SU-DHL-6 (cell line): ENCODE measurements around the gene PEAK3.

Experiments
- H2AFZ ChIP-seq: fragments of 200-600 bp; sonication (generic); 2 replicates; pipeline ENCODE4 v1.6.1; 2014; ENCODE audit warnings: low read depth, mild to moderate bottlenecking, moderate library complexity, mixed read lengths, antibody characterized with exemption, low read length; ENCODE audit not compliant: severe bottlenecking
- H3F3A ChIP-seq: fragments of 200-600 bp; shearing (Covaris generic); 2 replicates; pipeline ENCODE4 v1.6.0; 2016; ENCODE audit warnings: antibody characterized with exemption, mild to moderate bottlenecking; ENCODE audit not compliant: insufficient read depth
- H3K27ac ChIP-seq: fragments of 200-600 bp; sonication (generic); 2 replicates; pipeline ENCODE4 v1.5.1; 2016; ENCODE audit warnings: low read depth, mild to moderate bottlenecking, low read length, moderate library complexity, mixed read lengths
- H3K27me3 ChIP-seq: fragments of 200-600 bp; sonication (generic), shearing (Covaris generic); 2 replicates; pipeline ENCODE4 v1.6.0; 2014; ENCODE audit warnings: mild to moderate bottlenecking, low read length
- H3K36me3 ChIP-seq: fragments of 200-600 bp; sonication (generic); 2 replicates; pipeline ENCODE4 v1.6.1; 2014; ENCODE audit warnings: mild to moderate bottlenecking, low read length, mixed read lengths
- H3K4me2 ChIP-seq: fragments of 300-600, 200-600 bp; shearing (Covaris generic), sonication (generic); 2 replicates; pipeline ENCODE4 v1.6.0; 2014; ENCODE audit warnings: low read length, low read depth, mild to moderate bottlenecking; ENCODE audit not compliant: poor library complexity, severe bottlenecking
- H3K4me3 ChIP-seq: fragments of 200-600 bp; sonication (generic); 2 replicates; pipeline ENCODE4 v1.5.1; 2014; ENCODE audit warnings: antibody characterized with exemption, low read length, mild to moderate bottlenecking, mixed read lengths; ENCODE audit not compliant: insufficient read depth, poor library complexity, severe bottlenecking
- H3K79me2 ChIP-seq: fragments of 200-600 bp; sonication (generic); 2 replicates; pipeline ENCODE4 v1.6.1; 2014; ENCODE audit warnings: mild to moderate bottlenecking, low read length, moderate library complexity; ENCODE audit not compliant: insufficient read depth
- H3K9ac ChIP-seq: fragments of 200-600 bp; sonication (generic); 2 replicates; pipeline ENCODE4 v1.7.0; 2014; ENCODE audit warnings: mild to moderate bottlenecking, low read length
- H3K9me2 ChIP-seq: fragments of 200-600 bp; sonication (generic); replicated peaks from 2 replicates; pipeline ENCODE4 v1.6.1; 2014; ENCODE audit warnings: low read length; ENCODE audit not compliant: insufficient read depth
- H3K9me3 ChIP-seq: fragments of 200-600 bp; sonication (generic); 2 replicates; pipeline ENCODE4 v1.6.1; 2014; ENCODE audit warnings: low read length, mixed read lengths; ENCODE audit not compliant: insufficient read depth
- H4K20me1 ChIP-seq: fragments of 200-600 bp; sonication (generic); 2 replicates; pipeline ENCODE4 v1.6.1; 2014; ENCODE audit warnings: low read depth, mild to moderate bottlenecking, antibody characterized with exemption, low read length, moderate library complexity, mixed read lengths
- CTCF ChIP-seq: fragments of 200-600 bp; sonication (generic); IDR thresholded peaks from one replicate; pipeline ENCODE4 v1.5.1; 2017; ENCODE audit warnings: antibody characterized with exemption, mild to moderate bottlenecking, low read length, moderate library complexity; ENCODE audit not compliant: insufficient read depth, poor library complexity, severe bottlenecking
- EZH2phosphoT487 ChIP-seq: fragments of 200-600 bp; sonication (generic), shearing (Covaris generic); conservative IDR thresholded peaks from 2 replicates; pipeline ENCODE4 v1.6.1; 2018; ENCODE audit warnings: mild to moderate bottlenecking, antibody characterized with exemption, low read length, moderate library complexity, mixed read lengths

The PEAK3 gene

GRCh38 chr19:2302319-2303210 lies 20.6 kb upstream of the PEAK3 start:
- Histone ChIP-seq H3K36me3 (no peaks in the 10 kb centered on the region), H3K9me3 (no peaks in the 10 kb centered on the region), H3K27me3 (no peaks in the 10 kb centered on the region), H2AFZ (no peak overlapping the region), H4K20me1 (no peaks in the 10 kb centered on the region), H3K9ac (no peak overlapping the region), H3K4me3 (no peak overlapping the region), H3K4me2 (no peak overlapping the region), H3K9me2 (no peaks in the 10 kb centered on the region), H3F3A (no peaks in the 10 kb centered on the region), H3K79me2 (no peaks in the 10 kb centered on the region), H3K27ac (no peak overlapping the region)
- TF ChIP-seq CTCF: no peak
- TF ChIP-seq EZH2phosphoT487: 0 out of 2 replicates have a peak, but pooled peaks have one; percentile 64

GRCh38 chr19:2300533-2300932 lies 18.6 kb upstream of the PEAK3 start:
- Histone ChIP-seq H3K9ac (no peak overlapping the region), H3K4me2 (no peak overlapping the region), H3F3A (no peaks in the 10 kb centered on the region), H3K27ac (no peak overlapping the region), H4K20me1 (no peaks in the 10 kb centered on the region), H3K9me2 (no peaks in the 10 kb centered on the region), H3K36me3 (no peaks in the 10 kb centered on the region), H3K9me3 (no peaks in the 10 kb centered on the region), H3K27me3 (no peaks in the 10 kb centered on the region), H2AFZ (no peak overlapping the region), H3K4me3 (no peak overlapping the region), H3K79me2 (no peaks in the 10 kb centered on the region)
- TF ChIP-seq CTCF: no peak
- no peak for TF ChIP-seq EZH2phosphoT487

GRCh38 chr19:2296141-2296540 lies 14.2 kb upstream of the PEAK3 start:
- Histone ChIP-seq H3K27me3 (no peaks in the 10 kb centered on the region), H3K36me3 (no peaks in the 10 kb centered on the region), H3K9ac (no peak overlapping the region), H3K9me3 (no peaks in the 10 kb centered on the region), H4K20me1 (no peaks in the 10 kb centered on the region), H3K4me3 (no peak overlapping the region), H3K9me2 (no peaks in the 10 kb centered on the region), H3K27ac (no peak overlapping the region), H3F3A (no peaks in the 10 kb centered on the region), H3K79me2 (no peaks in the 10 kb centered on the region), H3K4me2 (no peak overlapping the region), H2AFZ (no peak overlapping the region)
- TF ChIP-seq EZH2phosphoT487: no peak
- TF ChIP-seq CTCF: no peak
